DMS 273 (cell line): ENCODE results near the gene AKNA.
A peak's percentile ranks its signal among the peaks of the same experiment; 100 is the strongest.

Experiments
- DNase-seq: peaks from one replicate; lab custom pipeline; 2025; ENCODE audit not compliant: unreplicated experiment; lab: John Stamatoyannopoulos, UW

The AKNA gene

DNA sequence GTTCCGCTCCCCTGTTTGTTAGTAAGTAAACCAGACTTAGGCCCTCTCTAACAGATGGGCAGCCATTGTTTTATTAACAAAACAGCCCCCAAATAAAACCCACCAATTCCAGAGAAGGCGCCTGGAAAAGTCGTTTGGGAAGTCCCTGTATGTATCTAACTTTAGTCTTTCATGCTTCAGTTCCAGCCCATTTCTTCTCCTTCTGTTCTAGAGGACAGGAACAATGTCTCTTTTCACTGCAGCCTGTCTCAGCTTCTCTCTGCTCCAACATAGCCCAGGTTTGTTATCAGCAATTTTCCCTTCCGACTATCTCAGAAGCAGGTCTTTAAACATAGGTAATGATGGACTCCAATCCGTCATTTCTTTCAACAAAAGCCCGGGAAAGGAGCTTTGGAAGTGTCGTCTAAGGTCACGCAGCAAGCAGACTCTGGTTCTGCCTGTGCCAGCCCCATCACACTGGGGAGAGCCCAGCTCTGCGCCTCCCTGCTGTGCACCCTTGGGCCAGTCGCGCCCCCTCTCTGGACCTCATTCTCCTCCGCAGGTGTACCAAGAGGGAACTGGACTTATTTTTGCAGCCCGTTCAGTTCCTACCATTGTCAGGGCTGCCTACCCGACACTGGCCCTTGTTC lies 9.6 kb upstream of the AKNA start:
- DNase-seq: no peak

- DNase-seq: peak; percentile 58
Measured at GRCh38 chr9:114396558-114397218, 8.9 kb upstream of the AKNA start.

- no peak for DNase-seq
Measured at GRCh38 chr9:114395768-114396167, 8.0 kb upstream of the AKNA start.

- DNase-seq: peak; percentile 77
Measured at GRCh38 chr9:114395334-114395617, 7.5 kb upstream of the AKNA start.

DNA sequence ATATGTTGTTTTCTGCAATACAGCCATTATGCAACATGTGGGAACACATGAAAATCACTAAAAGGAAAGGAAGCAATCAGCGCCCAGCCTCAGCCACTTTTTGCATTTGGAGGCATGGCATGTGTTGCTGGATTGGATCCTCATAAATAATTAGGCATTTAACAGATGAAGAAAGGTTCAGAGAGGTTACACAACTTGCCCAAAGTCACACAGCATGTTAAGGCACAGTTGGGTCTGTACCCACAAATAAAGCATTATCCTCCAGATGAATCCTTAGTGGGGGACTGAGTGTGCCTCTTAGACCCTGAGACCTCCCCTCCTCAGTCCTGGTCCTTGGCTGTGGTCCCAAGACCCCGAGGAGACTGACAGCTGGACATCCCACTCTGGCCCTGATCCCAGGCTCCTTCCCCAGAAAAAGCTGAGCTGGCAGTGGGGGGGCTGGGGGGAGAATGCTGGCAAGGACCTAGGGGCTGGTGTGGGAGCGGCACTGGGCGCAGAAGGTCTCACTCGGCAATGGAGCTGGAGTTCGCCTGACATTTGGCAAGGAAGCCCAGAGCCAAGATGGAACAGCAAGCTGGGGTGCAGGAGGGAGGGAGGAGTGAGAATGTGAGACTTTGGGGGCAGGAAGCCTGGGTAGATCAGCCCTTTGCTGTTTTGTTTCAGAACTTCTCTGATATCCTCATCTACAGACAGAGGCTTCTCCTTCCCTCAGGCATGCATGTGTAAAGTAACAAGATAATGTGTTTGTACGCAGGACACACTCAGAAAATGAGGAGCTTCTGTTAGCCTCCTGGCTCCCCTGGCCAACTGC lies 6.9 kb upstream of the AKNA start:
- peak; percentile 80 for DNase-seq

GRCh38 chr9:114392749-114393112 lies 4.9 kb upstream of the AKNA start:
- peak; percentile 48 for DNase-seq

DNA sequence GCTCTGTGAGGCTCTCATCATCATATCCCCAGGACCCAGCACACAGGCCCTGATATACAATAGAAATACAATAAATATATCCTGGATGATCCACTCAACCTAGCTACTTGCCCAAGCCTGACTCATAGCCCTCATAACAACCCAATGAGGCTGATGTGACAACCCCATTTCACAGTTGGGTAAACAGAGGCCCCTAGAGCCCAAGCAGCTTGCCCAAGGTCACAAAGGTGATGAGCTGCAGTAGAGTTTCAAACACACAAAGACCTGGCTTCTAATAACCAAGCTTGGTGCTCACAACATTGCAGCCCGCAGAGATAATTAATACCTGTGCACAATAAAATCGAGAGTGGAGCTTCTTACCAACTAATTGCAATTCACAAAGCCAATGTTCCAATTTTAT lies 3.2 kb upstream of the AKNA start:
- DNase-seq: no peak

- peak; percentile 47 for DNase-seq
Measured at GRCh38 chr9:114389612-114390368, 2.0 kb upstream of the AKNA start.

GRCh38 chr9:114388764-114389375 lies 1.1 kb upstream of the AKNA start:
- no peak for DNase-seq

DNA sequence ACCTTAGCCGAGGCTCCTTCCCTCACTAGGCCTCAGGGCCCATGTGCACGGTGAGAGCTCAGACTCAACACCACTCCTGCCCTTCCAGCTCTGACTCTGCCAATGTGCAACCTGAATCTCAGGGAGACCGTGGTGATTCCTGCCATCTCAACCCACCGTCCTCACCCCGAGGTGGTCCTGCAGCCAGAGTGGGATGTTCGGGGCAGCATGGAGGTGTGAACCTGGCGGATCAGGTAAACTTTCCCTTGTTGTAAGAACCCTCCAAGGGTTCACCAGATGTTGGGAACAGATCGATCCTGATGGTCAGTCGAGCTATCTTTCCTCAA lies 538 bp upstream of the AKNA start:
- no peak for DNase-seq

DNA sequence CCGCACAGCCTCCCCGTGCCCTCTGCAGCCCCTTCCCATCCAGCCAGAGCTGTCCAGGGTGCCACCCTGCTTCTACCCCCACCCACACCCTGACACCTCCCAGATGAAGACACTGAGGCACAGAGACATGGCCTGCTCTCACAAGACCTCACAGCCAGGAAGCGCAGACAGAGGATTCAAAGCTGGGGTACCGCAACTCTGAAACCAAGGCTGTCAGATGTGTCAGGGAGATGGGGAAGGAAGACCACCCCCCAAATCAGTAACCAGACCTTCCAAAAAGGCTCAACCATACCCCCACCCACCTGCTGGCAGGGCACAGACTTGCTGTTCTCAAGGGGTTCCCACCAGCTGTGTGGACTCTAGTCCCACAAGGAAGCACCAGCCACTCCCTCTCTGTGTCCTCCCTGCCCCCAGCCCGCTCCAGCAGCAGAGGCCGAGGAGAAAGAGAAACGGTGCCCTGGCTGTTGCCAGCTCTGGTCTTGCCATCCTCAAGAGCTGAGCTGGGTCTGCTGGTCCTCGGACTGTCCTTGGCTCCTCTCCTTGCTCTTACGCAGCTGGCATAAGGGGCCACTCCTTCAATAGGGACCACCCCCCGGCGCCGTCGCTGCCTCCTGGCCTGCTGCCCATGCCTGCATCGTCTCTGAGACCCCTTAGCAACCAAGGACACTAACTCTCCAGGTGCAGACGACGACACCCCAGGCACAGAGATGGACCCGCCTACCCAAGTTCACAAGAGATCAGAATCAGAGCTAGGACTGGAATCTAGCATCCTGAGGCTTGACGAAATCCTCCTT lies 699 bp downstream of the AKNA start:
- DNase-seq: no peak

GRCh38 chr9:114386361-114386885 lies 1.4 kb downstream of the AKNA start:
- DNase-seq: no peak

DNA sequence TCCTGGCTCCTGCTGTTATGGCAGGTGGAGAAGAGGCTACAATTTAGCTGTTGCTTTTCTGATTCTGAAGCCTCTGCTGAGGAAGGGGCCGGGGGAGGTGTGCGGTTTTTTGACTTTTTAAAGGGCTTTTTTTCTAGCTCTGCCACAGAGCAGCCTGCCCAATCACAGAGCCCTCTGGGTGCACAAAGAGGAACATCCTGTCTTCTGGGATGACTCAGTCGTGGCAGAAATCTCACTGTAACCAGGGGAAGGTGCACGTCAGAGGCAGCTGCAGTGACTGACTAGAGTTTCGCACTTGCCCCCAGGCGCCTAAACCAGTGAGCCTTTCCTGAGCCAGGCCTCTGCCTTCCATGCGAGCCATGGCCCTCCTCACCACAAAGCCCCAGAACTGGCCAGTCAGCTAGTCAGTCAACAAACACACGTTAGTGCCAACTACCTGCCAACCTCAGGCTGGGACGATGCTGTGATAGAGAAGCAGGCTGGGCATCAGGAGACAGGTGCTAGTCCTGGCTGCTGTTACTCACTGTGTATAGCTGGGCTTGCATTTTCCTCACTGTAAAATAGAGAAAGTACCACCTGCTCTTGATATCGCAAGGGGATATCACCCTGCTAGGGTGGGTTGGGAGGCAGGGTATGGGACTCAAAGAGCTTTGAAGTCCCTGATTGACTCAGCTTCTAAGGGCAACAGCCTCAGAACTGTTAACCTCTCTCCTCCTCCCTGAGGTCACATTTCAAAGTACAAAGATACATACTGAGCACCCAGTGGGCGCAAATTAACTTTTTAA lies 2.2 kb downstream of the AKNA start:
- DNase-seq: no peak

- DNase-seq: no peak
Measured at GRCh38 chr9:114384836-114385396, 2.9 kb downstream of the AKNA start.

- no peak for DNase-seq
Measured at GRCh38 chr9:114384341-114384740, 3.4 kb downstream of the AKNA start.

- DNase-seq: peak; percentile 32
Measured at GRCh38 chr9:114383521-114384231, 4.1 kb downstream of the AKNA start.

- DNase-seq: peak; percentile 27
Measured at GRCh38 chr9:114382699-114383520, 4.9 kb downstream of the AKNA start.

DNA sequence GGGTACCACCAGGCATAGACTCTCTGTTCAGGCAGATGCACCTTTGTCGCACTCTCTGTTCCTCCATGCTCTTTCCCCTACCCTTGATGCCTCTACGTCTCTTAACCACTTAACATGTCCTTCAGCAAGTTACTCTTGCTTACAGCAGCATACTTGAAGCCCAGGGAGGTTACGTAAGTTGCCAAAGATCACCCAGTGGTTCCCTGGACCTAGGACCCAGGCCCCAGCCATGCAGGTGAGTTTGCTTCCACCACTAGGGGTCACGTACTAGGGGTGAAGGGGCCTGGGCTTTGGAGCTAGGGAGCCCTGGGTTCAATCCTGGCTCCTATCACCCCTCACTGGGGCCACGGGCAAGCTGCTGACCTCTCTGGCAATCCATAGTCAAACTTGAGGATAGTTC lies 8.9 kb downstream of the AKNA start:
- DNase-seq: no peak
